GM20431 (cell line): Measurements from ENCODE around the gene NFIC.
"Not testable (repeated sequence)": the region's sequence is repeated elsewhere in the genome, so short reads cannot be mapped to it uniquely, and the experiment has no call there.

Source experiments
- in situ Hi-C: fragments of 300-500 bp; cut with MseI, MboI; formaldehyde crosslinking; loops from one replicate; pipeline ENCODE4 v1.15.0; 2020; ENCODE audit warnings: low sequenced_read_pairs; ENCODE audit not compliant: unreplicated experiment

NFIC gene

DNA sequence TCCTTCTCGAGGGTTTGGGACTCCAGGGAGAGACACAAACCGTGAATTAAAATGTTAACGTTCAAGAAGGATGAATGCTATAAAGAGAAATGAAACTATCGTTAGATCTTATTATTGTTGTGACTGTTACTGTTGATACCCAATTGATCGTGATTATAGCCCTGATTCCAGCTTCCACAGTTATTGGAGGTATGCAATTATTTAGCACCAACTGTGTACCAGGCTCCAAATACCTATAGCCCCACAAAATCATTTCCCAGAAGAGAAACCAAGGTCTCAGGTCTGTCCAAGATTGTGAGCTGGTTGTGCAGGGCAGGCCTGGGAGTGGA is 30.1 kb upstream of the NFIC start:
- in situ Hi-C loops = loop anchor here (10.0 kb wide), 1 partner anchor 88 kb away; no protein-coding TSS in a partner anchor

DNA sequence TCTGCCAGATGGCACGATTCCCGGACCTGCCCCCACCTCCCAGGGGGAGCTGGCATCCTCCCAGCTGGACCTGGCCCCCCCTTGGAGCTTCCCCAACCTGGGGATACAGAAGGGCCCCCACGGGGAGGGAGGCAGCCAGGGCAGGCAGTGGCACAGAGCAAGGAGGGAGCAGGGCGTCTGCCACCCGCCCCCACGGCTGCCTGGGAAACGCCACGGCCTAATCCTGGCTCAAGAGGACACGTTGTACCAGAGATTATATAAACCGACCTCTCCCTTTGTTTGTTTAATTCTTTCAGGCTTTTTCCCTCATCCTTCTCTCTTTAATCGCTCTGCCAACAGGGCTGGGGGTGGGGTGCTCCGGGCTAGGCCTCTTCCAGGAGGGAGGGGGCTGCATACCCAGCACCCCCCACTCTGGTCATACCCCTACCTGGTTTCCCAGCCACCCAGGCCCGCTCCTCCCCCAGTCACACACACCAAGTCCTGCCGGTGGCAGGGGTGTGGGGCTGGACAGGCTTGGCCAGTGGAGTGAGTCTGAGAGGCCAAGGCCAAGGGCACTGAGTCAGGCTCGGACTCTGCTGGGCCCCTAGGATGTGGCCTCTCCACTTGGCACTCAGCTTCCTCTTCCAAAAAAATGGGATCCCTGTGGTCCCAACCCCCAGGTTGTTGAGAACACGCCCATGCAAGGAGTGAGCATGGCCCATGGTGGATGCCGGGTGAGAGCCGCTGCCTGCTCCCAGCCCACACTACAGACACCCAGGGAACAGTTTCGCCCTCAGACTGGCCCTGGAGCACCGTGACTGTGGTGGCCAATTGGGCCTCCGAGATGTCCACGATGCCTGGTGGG is 29.5 kb upstream of the NFIC start:
- in situ Hi-C loops = loop anchor here (10.0 kb wide), 1 partner anchor 88 kb away; no protein-coding TSS in a partner anchor

DNA sequence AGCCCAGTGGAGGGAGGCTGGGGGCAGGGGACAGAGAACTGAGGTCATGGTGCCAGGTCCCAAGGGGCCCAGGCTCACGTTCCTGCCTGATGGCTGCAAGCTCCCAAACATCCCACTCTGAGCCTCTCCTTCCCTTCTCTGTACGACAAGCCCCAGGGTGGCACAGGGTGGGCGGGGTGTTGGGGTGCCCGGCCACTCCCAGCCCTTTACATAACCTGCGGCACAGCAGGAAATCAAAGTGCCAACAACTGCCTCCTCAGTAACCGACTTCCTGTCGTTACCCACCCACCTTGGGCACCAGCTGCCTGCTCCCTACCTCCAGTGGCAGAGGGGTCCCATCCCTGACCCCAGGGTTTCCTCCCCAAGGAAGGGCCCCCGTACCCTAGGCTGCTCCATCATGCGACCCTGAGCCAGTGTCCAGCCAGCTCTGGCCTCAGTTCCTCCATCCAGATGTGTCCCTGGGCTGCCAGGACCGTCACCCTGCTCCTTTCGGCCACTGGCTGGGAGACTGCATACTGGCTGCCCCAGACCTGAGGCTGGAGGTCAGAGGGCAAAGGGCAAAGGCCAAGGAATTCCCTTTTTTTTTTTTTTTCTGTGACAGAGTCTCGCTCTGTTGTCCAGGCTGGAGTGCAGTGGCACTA is 27.7 kb upstream of the NFIC start:
- in situ Hi-C loops = loop anchor here (10.0 kb wide), 1 partner anchor 86 kb away; no protein-coding TSS in a partner anchor

DNA sequence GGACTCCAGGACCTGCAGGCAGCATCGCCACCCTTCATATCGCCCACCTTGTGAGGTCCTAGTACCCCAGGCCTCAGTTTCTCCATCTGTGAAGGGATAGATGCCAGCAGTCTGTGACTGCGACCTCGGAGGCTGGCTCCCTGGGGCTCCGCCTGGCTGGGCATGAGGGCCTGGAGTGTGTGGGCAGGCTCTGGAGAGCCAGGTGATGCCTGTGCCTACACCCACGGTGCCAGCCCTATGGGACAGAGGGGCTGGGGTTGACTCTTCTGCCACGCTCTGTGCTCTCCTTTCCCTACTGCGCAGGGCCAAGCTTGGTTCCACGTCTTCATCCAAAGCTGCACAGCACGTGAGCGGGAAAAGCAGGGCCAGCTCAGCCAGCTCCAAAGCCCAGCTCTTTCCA is 26.0 kb upstream of the NFIC start:
- in situ Hi-C loops = no loop called here

DNA sequence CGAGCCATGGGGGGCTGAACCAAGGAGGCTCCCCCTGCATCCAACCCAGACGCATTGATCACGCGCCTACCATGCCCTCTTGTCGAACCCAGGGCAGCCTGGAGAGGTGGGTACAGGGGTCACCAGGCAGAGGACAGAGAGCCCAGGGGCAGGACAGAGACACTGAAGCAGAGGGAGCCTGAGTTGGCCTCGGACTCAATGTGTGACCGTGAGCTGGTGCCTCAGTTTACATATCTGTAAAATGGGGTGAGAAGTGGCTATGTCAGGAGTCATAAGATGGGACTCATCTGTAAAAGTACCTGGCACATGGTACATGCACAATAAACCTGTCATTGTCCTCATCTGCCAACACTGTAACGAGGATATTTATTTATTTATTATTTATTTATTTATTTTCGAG is 24.1 kb upstream of the NFIC start:
- in situ Hi-C loops = no loop called here

DNA sequence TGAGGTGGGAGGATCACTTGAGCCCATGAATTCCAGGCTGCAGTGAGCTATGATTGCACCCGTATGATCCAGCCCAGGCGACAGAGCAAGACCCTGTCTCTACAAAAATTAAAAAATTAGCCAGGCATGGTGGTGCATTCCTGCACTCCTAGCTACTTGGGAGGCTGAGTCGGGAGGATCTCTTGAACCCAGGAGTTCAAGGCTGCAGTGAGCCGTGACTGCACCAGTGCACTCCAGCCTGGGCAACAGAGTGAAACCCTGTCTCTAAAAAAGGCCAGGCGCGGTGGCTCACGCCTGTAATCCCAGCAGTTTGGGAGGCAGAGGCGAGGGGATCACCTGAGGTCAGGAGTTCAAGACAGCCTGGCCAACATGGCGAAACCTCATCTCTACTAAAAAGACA is 23.4 kb upstream of the NFIC start:
- in situ Hi-C loops = not testable (repeated sequence)

DNA sequence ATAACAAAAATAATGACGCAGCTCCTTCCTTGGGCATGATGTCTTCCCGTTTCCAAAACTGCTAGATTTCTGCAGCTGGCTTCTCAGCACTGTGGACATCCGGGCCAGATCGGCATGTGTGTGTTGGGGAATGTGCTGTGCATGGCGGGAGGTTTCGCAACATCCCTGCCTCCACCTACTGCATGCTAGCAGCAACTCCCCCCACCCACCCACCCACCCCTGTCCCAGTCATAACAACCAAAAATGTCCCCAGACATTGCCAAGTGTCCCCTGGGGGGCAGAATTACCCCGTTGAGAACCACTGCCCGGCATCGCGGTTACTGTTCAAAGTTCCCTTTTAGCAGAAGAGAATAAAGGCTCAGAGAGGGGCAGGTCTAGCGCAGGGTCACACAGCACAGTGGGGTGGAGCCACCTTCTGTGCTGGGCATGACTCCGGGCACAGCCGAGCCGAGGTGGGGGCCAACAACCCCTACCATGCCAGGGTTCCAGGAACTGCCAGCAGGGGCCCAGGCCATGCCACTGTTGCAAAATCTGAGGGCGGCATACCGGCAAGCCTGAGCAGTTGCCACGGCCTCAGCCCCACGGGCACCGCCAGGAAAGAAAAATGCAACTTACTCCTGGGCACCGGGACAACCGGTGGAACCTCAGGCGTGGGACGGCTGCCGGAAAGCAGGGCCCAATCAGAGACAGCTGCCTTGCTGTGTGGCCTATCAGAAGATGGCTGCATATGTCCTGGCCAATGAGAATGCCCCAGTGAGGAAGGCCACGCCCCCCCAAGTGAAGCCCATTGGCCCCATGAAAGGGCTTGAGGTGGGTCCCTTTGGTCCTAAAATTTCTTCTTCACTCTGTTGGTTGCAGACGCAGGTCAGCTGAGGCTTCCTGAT is 22.5 kb upstream of the NFIC start:
- in situ Hi-C loops = no loop called here

DNA sequence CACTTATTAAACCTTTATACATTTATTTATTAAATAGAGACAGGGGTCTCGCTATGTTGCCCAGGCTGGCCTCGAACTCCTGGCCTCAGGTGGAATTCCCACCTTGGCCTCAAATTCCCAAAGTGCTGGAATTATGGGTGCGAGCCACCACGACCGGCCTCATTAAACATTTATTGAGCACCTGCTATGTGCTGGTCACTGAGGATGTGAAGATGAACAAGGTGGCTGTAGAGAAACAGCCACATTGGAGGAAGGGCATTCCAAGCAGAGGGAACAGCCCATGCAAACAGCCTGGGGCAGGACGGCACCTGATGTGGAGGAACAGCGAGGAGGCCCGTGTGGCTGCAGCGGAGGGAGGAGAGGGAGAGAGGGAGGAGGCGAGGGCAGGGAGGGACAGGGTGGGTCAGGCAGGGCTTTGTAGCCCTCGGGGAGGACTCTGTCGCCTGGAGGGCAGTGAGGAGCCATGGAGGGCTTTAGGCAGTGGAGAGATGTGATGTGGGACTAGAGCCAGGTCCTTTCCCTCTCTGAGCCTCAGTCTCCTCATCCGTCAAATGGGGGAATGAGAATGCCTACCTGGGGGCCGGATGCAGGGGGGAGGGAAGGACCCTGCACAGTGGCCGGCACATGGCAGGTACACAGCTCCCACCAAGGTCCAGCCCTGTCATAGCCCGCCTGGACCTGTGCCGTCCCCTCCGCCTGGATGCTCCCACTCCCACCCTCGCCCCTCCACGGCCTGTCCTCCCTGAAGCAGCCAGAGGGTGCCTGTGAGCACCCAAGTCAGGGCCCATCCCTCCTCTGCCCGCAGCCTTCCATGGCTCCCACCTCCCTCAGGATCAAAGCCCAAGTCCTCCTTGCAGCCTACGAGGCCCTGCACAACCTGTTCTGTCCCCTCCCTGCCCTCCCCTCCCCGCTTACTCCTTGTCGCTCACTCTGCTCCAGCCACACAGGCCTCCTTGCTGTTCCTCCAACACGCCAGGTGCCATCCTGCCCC is 21.5 kb upstream of the NFIC start:
- in situ Hi-C loops = no loop called here

DNA sequence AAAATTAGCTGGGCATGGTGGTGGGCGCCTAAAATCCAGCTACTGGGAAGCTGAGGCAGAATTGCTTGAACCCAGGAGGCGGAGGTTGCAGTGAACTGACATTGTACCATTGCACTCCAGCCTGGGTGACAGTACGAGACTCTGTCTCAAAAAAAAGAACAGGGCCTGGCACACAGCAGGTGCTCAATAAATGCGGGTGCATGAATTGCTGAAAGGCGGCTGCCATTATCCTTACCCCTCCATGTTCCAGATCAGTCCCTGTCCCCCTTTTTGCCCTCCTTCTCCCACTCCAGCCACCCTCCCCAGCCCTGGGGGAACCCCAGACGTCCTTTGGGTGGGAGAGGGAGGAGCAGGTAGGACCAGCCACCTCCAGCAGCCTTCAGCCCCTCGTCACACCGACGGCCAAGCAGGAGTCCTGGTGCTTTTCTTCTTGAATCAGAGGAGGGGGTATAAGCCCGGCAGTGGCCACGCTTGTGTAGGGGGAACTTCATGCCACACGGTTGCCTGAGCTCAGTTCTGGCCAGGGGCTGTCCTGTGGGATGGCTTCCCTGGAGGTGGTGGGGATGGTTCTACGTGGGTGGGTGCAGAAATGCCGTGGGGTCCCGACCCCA is 20.4 kb upstream of the NFIC start:
- in situ Hi-C loops = no loop called here

DNA sequence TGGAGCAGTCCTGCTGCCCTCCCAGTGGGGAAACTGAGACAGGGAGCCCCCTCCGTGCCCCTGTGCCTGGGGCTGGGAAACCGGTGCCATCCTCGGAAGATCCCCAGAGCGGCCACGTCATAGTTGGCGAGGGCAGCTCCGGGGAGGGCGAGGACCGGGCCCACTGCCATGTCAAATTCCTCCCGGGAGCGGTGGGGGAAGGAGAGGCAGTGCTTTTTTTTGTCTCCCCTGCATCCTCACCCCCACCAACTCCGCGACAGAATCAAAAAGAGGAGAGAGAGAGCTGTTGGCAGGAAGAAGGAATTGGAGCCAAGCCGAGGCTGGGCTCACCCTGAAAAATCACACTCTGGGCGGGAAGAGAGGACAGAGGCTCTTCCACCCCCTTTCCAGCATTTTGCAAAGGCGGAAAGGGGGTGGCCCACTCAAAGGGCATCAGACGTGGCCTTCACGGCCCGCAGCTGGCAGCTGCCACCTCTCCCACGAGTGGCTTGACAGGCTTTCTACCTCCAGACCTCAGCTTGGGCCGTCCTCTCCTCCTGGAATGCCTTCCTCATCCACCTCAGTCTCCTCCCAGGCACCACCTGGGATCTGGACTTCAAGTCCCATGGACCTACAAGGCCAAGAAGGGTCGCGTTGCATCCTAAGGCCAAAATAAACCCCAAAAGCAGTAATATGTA is 19.6 kb upstream of the NFIC start:
- in situ Hi-C loops = no loop called here

DNA sequence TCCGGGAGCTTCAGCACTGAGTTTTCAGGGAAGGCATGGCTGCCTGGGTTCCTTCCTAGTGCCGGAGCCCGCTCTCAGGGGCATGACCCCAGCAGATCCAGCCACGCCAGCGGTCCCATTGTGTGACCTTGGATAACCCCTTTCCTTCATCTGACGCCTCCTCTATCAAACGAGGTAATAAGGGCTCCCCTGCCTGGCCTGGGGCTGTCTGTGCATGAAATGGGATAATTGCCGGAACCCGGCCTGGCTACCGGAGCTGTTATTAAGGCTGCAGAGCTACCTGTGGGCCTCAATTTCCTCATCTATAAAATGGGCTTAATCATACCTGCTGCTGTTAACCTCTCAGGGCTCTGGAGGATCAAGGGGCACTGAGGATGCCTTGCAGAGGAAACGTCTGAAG is 18.3 kb upstream of the NFIC start:
- in situ Hi-C loops = no loop called here

DNA sequence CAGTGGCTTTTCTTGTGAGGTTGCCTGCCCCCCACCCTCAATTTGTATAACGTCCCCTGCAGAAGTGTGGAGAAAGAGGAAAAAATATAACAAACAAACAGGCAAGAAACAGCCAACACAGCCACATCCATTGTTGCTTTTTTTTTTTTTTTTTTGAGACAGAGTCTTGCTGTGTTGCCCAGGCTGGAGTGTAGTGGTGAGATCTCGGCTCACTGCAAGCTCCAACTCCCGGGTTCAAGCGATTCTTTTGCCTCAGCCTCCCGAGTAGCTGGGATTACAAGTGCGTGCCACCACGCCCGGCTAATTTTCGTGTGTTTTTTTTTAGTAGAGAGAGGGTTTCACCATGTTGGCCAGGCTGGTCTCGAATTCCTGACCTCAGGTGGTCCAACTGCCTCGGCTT is 17.9 kb upstream of the NFIC start:
- in situ Hi-C loops = not testable (repeated sequence)

DNA sequence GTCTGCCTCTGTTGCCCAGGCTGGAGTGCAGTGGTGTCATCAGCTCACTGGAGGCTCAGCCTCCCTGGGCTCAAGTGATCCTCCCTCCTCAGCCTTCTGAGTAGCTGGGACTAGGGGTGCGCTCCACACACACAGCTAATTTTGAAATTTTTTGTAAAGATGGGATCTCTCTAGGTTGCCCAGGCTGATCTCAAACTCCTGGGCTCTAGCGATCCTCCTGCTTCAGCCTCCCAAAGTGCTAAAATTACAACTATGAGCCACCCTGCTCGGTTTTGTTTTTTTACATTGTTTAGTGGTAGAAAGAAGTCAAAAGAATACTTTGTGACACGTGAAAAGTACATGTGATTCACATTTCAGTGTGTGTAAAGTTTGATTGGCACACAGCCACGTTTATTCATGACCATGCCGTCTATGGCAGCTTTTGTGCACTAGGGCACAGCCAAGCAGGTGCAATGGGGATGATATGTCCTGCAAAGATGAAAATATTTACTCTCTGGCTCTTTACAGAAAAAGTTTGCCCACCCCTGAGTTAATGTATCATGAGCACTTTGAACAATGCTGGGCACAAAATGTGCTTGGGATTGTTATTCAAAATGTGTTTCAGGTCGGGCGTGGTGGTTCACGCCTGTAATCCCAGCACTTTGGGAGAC is 16.2 kb upstream of the NFIC start:
- in situ Hi-C loops = no loop called here

DNA sequence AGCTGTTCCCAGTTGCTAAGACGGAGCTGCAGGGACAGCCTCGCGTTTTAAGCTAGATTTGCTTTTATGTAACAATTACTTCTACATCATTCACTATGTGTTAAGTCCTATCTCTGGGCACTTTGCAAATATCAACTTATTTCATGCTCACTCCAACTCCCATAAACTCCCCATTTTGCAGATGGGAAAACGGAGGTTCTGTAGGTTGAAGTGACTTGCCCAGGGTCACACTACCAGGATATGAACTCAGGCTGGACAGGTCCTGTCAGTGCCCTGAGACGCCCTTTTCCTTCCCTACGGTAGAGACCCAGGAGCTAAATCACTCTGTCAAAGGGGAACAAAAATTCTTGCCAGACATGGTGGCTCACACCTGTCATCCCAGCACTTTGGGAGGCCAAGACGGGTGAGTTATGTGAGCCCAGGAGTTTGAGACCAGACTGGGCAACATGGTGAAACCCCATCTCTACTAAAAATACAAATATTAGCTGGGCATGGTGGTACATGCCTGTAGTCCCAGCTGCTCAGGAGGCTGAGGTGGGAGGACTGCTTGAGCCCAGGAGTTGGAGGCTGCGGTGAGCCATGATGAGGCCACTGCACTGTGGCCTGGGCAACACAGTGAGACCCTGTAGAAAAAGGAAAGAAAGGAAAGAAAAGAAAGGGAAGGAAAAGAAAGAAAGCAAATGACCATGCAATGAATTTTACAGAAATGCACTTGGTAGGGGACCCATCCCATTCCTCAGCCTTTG is 14.5 kb upstream of the NFIC start:
- in situ Hi-C loops = no loop called here

DNA sequence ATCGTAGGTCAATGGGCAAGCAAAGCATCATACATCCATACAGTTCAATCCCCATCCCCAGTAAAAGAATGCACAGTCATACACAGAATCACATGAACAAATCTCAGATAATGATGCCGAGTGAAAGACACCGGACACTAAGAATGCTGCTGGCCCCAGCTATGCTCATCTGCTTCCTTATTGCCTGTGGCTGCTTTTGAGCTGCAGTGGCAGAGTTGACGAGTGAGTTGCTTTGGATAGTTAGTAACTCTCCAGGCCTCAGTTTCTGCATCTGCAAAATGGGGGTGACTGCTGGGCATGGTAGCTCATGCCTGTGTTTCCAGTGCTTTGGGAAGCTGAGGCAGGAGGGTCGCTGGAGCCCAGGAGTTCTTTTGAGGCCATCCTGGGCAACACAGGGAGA is 12.9 kb upstream of the NFIC start:
- in situ Hi-C loops = no loop called here

DNA sequence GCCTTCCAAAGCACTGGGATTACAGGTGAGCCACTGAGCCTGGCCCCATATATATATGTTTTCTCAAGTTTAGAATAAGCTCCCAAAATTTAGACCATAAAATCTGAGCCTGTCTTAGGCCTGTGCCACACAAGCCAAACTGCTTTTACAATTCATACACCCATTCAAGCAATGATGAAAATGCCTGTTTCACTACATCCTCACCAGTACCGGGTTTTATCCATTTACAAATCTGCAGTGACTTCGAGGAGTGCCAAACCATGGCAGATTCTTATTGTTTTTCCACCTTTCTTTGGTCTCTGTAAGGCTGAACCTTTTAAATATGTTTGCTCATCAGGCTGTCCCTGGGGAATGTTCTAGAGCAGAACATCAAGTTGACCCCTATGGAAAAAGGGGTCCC is 9.6 kb upstream of the NFIC start:
- in situ Hi-C loops = no loop called here

DNA sequence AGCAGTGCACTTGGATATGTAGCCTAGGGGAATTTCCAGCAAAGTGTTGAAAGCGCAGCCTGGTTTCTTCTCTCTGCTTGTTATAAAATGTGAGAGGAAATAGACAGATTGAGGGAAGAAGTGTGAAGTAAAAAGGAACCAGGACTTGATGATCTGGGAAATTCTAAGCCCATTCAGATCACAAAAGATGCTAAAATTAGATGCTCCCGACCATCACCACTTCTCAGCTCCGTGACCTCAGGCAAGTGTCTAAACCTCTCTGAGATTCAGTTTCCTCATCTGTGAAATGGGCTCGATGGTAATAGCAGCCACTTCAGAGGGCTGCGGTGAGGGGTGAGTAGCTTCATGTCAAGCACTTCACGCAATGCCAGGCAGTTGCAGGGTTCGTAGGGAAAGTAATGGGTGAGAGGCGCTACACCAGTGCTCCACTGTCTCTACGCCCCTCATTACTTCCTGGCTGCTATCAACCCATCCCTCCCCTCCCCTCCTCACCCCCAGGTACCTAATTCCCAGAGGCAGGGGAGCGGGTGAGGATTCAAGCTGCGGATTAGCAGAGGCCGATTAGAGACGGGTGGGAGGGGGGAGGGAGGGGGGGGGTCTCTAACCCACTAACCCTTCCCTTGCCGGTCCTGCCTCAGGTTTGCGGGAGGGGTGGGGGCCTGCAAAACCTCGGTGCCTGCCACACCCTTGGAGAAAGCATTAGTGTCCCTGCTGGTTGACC is 9.0 kb upstream of the NFIC start:
- in situ Hi-C loops = no loop called here
